SJCRH30 (cell line): ENCODE results near the gene TTLL8. TPM values are rescaled to one million over a fixed set of nuclear protein-coding genes. Genes with fewer than 3 reads are reported as not detected.
"Not testable (repeated sequence)": the region's sequence is repeated elsewhere in the genome, so short reads cannot be mapped to it uniquely, and the experiment has no call there.

ENCODE experiments used
- DNase-seq, 2 experiments: peaks; one replicate each; pipeline ENCODE4 v3.0.0-alpha.2; 2015 to 2020
- H3K27ac ChIP-seq: fragments of 250-450 bp; sonication (Bioruptor Pico); 2 replicates; pipeline ENCODE4 v1.5.1; 2020; ENCODE audit warnings: mild to moderate bottlenecking, moderate library complexity
- H3K27me3 ChIP-seq: fragments of 250-450 bp; sonication (Bioruptor Pico); 2 replicates; pipeline ENCODE4 v1.5.1; 2020; ENCODE audit warnings: mild to moderate bottlenecking, moderate library complexity
- H3K36me3 ChIP-seq: fragments of 250-450 bp; sonication (Bioruptor Pico); 2 replicates; pipeline ENCODE4 v1.5.1; 2020; ENCODE audit warnings: mild to moderate bottlenecking, moderate library complexity
- H3K4me1 ChIP-seq: fragments of 250-450 bp; sonication (Bioruptor Pico); 2 replicates; pipeline ENCODE4 v1.5.1; 2020; ENCODE audit warnings: mild to moderate bottlenecking, moderate library complexity
- H3K4me3 ChIP-seq: fragments of 250-450 bp; sonication (Bioruptor Pico); 2 replicates; pipeline ENCODE4 v1.5.1; 2020; ENCODE audit warnings: mild to moderate bottlenecking, moderate library complexity
- H3K9me3 ChIP-seq: fragments of 250-450 bp; sonication (Bioruptor Pico); replicated peaks from 2 replicates; pipeline ENCODE4 v1.5.1; 2020; ENCODE audit warnings: mild to moderate bottlenecking, moderate library complexity
- total RNA-seq: library from RNA; depleted of rRNA; stranded (reverse); fragments of >200 nt; shearing (Covaris generic); gene quantifications from 2 replicates; pipeline ENCODE4 v1.2.3, GENCODE V29; 2014

TTLL8 gene
- total RNA-seq, 1 experiment from 2014 or later = not detected

DNA sequence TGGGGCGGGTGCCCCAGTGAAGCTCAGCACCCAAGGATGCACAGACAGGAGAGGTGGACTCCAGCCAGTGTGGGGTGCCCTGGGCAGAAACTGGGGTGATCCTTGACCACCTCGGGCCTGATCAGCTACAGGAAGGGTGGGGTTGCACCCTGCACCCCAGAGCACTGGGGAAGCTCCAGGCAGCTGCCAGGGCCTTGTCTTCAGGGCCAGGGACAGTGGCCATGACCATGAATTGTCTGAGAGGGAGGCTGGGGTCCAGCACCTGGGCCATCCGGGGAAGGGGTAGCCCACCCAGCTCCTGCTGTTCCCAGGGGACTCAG, 63.1 kb downstream of the TTLL8 start:
- no peaks in the 10 kb centered on the region for H3K4me1 ChIP-seq
- no peaks in the 10 kb centered on the region for H3K27me3 ChIP-seq
- DNase-seq = no peak
- no peak overlapping the region for H3K27ac ChIP-seq
- no peaks in the 10 kb centered on the region for H3K36me3 ChIP-seq
- H3K9me3 ChIP-seq = peaks cover 12% of the 10 kb centered on the region
- no peak overlapping the region for H3K4me3 ChIP-seq

DNA sequence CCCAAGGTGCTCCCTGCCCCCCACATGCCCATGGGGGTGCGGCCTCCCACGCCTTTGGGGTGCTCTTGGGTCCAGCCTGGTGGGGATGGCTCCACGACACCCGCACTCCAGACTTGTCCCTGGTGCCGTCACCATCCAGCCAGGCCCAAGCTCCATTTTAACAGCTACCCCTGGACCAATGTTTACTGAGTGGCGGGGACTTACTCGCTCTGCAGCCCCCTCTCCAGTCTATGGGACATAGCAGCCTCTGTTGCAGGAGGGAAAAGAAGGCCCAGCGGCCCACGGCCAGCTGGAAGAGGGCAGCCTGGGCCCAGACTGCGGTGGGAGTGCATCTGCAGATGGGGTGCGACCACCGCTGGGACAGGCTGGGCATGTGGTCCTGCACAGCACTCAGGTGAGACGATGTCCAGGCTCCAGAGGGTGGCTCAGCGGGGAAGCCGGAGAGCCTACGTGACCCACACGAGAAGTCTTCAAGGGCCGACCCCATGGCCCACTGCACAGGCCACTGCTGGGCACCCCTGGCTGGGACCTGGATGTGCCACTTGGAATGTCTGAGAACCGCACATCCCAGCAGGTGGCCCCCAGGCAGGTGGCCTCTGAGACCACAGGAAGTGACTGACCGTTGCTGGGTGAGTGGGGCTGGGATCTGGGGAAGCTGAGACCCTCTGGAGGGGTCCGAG, 63.6 kb downstream of the TTLL8 start:
- DNase-seq = no peak

GRCh38 chr22:49993649-49994360, 64.3 kb downstream of the TTLL8 start:
- H3K36me3 ChIP-seq = no peaks in the 10 kb centered on the region
- H3K27me3 ChIP-seq = no peaks in the 10 kb centered on the region
- peaks cover 12% of the 10 kb centered on the region for H3K9me3 ChIP-seq
- no peaks in the 10 kb centered on the region for H3K4me1 ChIP-seq
- DNase-seq = no peak
- no peak overlapping the region for H3K27ac ChIP-seq
- H3K4me3 ChIP-seq = no peak overlapping the region

More for the DNA sequence above, 63.6 kb downstream of the TTLL8 start:
- Histone ChIP-seq H3K36me3 (no peaks in the 10 kb centered on the region), H3K27ac (no peak overlapping the region), H3K4me3 (no peak overlapping the region), H3K4me1 (no peaks in the 10 kb centered on the region), H3K9me3 (peaks cover 12% of the 10 kb centered on the region), H3K27me3 (no peaks in the 10 kb centered on the region)

GRCh38 chr22:49992921-49993648, 65.0 kb downstream of the TTLL8 start:
- peak; percentile 33 to 48 for DNase-seq
- Histone ChIP-seq H3K27me3 (no peaks in the 10 kb centered on the region), H3K4me1 (no peaks in the 10 kb centered on the region), H3K27ac (no peak overlapping the region), H3K9me3 (peaks cover 12% of the 10 kb centered on the region), H3K4me3 (no peak overlapping the region), H3K36me3 (no peaks in the 10 kb centered on the region)

DNA sequence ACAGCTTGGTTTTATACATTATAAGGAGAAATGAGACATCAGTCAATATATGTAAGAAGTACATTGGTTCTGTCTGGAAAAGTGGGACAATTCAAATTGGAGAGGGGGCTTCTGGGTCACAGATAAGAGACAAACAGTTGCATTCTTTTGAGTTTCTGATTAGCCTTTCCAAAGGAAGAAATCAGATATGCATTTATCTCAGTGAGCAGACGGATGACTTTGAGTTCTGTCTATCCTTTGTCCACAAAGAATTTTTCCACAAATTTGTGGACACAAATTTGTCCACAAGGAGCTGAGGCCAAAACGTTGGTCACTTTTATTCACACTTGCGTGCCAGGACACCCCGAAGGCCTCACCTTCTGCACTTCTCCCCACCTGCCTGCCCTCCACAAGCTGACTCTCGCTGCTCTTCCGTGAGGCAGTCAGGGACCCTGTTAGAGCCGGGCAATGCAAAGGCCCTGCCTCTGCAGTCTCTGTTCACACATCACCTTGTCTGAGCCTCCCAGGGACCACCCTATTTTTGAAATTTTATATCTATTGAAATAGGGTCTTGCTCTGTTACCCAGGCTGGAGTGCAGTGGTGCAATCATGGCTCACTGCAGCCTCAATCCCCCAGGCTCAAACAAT, 66.1 kb downstream of the TTLL8 start:
- peaks cover 12% of the 10 kb centered on the region for H3K9me3 ChIP-seq
- no peaks in the 10 kb centered on the region for H3K36me3 ChIP-seq
- H3K4me3 ChIP-seq = no peak overlapping the region
- no peak overlapping the region for H3K27ac ChIP-seq
- H3K4me1 ChIP-seq = no peaks in the 10 kb centered on the region
- no peaks in the 10 kb centered on the region for H3K27me3 ChIP-seq
- no peak for DNase-seq

GRCh38 chr22:49991167-49991566, 66.9 kb downstream of the TTLL8 start:
- Histone ChIP-seq H3K36me3 (no peaks in the 10 kb centered on the region), H3K9me3 (peaks cover 17% of the 10 kb centered on the region), H3K4me3 (no peak overlapping the region), H3K27me3 (no peaks in the 10 kb centered on the region), H3K4me1 (no peaks in the 10 kb centered on the region), H3K27ac (no peak overlapping the region)
- no peak for DNase-seq

DNA sequence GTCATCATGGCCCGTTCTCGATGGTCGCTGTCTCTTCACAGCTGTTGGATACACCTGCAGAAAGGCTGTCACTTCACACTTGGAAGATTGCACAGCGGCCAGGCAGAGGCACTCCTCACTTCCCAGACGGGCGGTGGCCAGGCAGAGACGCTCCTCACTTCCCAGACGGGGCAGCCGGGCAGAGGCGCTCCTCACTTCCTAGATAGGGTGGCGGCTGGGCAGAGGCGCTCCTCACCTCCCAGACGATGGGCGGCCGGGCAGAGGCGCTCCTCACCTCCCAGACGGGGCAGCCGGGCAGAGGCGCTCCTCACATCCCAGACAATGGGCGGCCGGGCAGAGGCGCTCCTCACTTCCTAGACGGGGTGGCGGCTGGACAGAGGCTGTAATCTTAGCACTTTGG, 68.3 kb downstream of the TTLL8 start:
- H3K9me3 ChIP-seq = peaks cover 17% of the 10 kb centered on the region
- H3K27me3 ChIP-seq, H3K27ac ChIP-seq, H3K4me3 ChIP-seq, H3K36me3 ChIP-seq, H3K4me1 ChIP-seq, DNase-seq: not testable (repeated sequence)

DNA sequence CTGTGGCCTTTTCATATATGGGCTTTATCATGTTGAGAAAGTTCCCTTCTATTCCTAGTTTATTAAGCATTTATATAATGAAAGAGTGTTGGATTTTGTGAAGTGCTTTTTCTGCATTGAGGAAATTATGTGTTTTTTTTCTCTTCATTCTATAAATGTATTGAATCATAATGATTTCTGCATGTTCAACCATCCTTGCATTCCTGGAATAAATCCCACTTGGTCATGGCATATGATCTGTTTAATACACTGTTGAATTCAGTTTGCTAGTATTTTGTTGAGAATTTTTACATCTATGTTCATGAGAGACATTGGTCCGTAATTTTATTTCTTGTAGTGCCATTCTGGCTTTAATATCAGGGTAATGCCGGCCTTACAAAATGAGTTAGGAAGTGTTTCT, 71.8 kb downstream of the TTLL8 start:
- Histone ChIP-seq H3K27ac (no peak overlapping the region), H3K4me1 (no peaks in the 10 kb centered on the region), H3K27me3 (no peaks in the 10 kb centered on the region), H3K36me3 (no peaks in the 10 kb centered on the region), H3K4me3 (no peak overlapping the region), H3K9me3 (peaks cover 16% of the 10 kb centered on the region)
- DNase-seq = no peak

- no peaks in the 10 kb centered on the region for H3K27me3 ChIP-seq
- H3K27ac ChIP-seq = no peak overlapping the region
- H3K9me3 ChIP-seq = peaks cover 10% of the 10 kb centered on the region; the same call in 1 of the 2 replicates
- DNase-seq = no peak
- H3K4me1 ChIP-seq = no peaks in the 10 kb centered on the region
- no peaks in the 10 kb centered on the region for H3K36me3 ChIP-seq
- no peak overlapping the region for H3K4me3 ChIP-seq
Measured at GRCh38 chr22:49983148-49984042, 74.7 kb downstream of the TTLL8 start.

DNA sequence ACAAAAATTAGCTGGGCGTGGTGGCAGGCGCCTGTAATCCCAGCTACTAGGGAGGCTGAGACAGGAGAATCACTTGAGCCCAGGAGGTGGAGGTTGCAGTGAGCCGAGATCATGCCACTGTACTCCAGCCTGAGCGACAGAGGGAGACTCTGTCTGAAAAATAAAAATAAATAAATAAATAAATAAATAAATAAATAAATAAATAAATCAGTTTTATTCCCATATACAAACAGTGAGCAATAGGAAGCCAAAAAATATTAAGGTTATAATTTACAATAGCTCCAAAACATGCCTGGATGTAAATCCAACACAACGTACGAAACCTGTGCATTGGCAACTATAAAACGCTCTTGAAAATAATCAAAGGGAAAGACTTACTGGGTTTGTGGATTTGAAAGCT, 76.3 kb downstream of the TTLL8 start:
- not testable (repeated sequence) for H3K36me3 ChIP-seq, H3K27me3 ChIP-seq, H3K27ac ChIP-seq, DNase-seq, H3K4me3 ChIP-seq, H3K4me1 ChIP-seq
- peaks cover 11% of the 10 kb centered on the region; the same call in 1 of the 2 replicates for H3K9me3 ChIP-seq

- DNase-seq = peak; percentile 51 to 74
- H3K36me3 ChIP-seq = no peaks in the 10 kb centered on the region
- no peak overlapping the region for H3K27ac ChIP-seq
- H3K9me3 ChIP-seq = peaks cover 6% of the 10 kb centered on the region; the same call in 1 of the 2 replicates
- no peak overlapping the region for H3K4me3 ChIP-seq
- H3K4me1 ChIP-seq = no peaks in the 10 kb centered on the region
- no peaks in the 10 kb centered on the region for H3K27me3 ChIP-seq
Measured at GRCh38 chr22:49979587-49980264, 78.4 kb downstream of the TTLL8 start.

DNA sequence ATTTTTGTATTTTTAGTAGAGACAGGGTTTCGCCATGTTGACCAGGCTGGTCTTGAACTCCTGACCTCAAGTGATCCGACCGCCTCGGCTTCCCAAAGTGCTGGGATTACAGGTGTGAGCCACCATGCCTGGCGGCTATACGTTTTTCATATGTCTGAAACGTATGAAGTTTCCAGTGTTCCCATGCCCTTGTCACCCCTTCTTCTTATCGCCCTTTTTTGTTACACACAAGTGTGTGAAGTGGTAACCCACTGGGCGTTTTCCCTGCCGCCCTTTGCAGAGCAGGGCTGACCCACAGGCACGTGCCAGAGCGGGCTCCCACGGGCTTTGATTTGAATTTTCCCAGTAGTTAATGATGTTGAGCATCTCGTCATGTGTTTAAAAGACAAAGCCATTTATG, 80.5 kb downstream of the TTLL8 start:
- no peaks in the 10 kb centered on the region for H3K36me3 ChIP-seq
- H3K9me3 ChIP-seq = peaks cover 10% of the 10 kb centered on the region
- DNase-seq = no peak
- H3K4me1 ChIP-seq = no peaks in the 10 kb centered on the region
- H3K4me3 ChIP-seq = no peak overlapping the region
- H3K27me3 ChIP-seq = no peaks in the 10 kb centered on the region
- H3K27ac ChIP-seq = no peak overlapping the region

DNA sequence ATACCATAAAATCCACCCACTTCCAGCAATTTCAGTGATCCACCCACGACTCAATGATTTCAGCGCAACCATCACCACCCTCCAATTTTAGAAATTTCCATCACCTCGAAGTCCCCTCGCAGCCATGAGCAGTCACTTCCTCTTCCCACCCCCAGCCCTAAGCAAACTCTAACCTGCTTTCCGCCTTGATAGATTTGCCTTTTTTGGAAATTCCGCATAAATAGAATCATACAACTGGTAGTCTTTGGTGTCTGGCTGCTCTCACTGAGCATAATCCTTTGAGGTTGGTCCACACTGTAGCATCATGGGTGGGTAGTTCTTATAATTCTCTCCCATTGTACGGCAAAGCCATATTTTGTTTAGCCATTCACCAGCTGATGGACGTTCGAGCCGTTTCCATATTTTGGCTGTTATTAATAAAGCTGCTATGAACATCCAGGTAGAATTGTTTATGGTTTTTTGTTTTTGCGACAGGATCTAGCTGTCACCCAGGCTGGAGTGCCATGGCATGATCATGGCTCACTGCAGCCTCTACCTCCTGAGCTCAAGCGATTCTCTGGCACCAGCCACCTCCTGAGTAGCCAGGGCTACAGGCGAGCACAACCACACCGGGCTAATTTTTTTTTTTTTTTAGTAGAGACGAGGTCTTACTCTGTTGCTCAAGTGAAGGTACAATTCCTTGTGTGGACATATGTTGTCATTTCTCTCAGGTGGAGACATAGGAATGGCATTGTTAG, 81.5 kb downstream of the TTLL8 start:
- Histone ChIP-seq H3K4me3 (no peak overlapping the region), H3K9me3 (peaks cover 10% of the 10 kb centered on the region), H3K27ac (no peak overlapping the region), H3K4me1 (no peaks in the 10 kb centered on the region), H3K27me3 (no peaks in the 10 kb centered on the region), H3K36me3 (no peaks in the 10 kb centered on the region)
- DNase-seq = no peak
